Choroid plexus epithelial cell (primary cell): ENCODE results near the gene ZNF12.

Experiments used
- DNase-seq: peaks from one replicate; pipeline ENCODE4 v3.0.0-alpha.2; 2010; ENCODE audit warnings: low read depth
- H3K4me3 ChIP-seq: 2 replicates; pipeline ENCODE4 v1.5.1; 2011; ENCODE audit warnings: low read depth, mild to moderate bottlenecking, control low read depth, low read length, moderate library complexity
- TF ChIP-seq, protein P1 (sequence below): conservative IDR thresholded peaks from 2 replicates; pipeline ENCODE4 v1.5.1; 2011; ENCODE audit warnings: low read depth, mild to moderate bottlenecking, control low read depth, inconsistent platforms, low read length, moderate library complexity

Gene ZNF12

DNA sequence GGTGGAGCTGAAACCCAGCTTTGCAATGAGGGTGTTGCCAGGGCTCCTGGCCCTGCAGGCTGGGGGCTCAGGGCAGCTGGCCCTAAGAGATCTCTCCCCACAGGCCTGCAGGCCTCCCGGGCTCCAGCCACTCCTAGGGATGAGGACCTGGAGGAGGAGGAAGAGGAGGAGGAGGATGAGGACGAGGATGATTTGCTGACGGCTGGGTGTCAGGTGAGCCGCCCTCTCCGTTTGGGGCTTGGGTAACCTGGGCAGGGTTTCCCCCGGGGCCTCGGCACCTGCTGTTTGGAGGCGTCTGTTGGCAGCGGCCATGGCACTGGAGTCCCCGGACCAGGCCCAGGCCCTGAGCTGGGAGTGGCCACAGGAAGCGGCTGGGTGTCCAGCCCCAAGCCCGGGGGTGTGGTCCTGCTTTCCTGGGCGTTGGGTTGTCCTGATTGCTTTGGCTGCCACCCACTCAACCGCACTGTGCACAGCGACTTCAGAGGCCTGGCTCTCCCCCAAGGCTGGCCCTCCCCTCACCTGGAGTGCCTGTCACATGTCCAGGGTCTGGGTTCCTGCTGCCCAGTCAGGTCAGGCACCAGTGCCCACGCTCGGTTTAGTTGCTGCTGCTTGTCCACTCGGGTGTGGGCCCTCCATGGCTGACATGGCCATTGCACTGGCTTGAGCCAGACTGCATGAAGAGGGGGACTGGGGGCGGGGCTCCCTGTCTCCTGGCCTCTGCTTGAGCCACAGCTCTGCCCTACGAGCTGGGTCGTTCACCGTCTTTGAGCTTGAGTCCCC, 63.7 kb downstream of the ZNF12 start:
- no peak overlapping the region for H3K4me3 ChIP-seq
- DNase-seq = no peak
- TF ChIP-seq, protein P1, sequence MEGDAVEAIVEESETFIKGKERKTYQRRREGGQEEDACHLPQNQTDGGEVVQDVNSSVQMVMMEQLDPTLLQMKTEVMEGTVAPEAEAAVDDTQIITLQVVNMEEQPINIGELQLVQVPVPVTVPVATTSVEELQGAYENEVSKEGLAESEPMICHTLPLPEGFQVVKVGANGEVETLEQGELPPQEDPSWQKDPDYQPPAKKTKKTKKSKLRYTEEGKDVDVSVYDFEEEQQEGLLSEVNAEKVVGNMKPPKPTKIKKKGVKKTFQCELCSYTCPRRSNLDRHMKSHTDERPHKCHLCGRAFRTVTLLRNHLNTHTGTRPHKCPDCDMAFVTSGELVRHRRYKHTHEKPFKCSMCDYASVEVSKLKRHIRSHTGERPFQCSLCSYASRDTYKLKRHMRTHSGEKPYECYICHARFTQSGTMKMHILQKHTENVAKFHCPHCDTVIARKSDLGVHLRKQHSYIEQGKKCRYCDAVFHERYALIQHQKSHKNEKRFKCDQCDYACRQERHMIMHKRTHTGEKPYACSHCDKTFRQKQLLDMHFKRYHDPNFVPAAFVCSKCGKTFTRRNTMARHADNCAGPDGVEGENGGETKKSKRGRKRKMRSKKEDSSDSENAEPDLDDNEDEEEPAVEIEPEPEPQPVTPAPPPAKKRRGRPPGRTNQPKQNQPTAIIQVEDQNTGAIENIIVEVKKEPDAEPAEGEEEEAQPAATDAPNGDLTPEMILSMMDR = no peak

- TF ChIP-seq, protein P1 = no peak
- no peak overlapping the region for H3K4me3 ChIP-seq
- no peak for DNase-seq
Observed at GRCh38 chr7:6642239-6642839, 64.4 kb downstream of the ZNF12 start.

- H3K4me3 ChIP-seq = no peak overlapping the region
- TF ChIP-seq, protein P1 = no peak
Observed at GRCh38 chr7:6641305-6642035, 65.3 kb downstream of the ZNF12 start.

DNA sequence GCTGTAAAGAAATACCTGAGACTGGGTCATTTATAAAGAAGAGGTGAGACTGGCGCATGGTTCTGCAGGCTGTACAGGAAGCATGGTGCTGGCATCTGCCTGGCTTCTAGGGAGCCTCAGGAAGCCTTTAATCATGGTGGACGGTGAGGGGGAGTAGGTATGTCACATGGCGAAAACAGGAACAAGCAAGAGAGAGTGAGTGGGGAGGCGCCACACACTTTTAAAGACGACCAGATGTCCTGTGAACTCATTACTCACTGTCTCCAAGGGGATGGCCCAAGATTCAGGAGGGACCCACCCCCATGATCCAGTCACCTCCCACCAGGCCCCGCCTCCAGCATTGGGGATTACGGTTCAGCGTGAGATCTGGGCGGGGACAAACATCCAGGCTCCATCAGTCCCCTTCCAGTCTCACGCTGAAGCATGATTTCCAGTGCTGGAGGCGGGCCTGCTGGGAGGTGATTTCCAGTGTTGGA, 66.5 kb downstream of the ZNF12 start:
- peak; percentile 63 for DNase-seq
- TF ChIP-seq, protein P1 = no peak
- no peak overlapping the region for H3K4me3 ChIP-seq

More at GRCh38 chr7:6641305-6642035, 65.3 kb downstream of the ZNF12 start:
- DNase-seq = no peak

- no peak for DNase-seq
- H3K4me3 ChIP-seq = no peak overlapping the region
- TF ChIP-seq, protein P1 = no peak
Observed at GRCh38 chr7:6639627-6640026, 67.1 kb downstream of the ZNF12 start.

DNA sequence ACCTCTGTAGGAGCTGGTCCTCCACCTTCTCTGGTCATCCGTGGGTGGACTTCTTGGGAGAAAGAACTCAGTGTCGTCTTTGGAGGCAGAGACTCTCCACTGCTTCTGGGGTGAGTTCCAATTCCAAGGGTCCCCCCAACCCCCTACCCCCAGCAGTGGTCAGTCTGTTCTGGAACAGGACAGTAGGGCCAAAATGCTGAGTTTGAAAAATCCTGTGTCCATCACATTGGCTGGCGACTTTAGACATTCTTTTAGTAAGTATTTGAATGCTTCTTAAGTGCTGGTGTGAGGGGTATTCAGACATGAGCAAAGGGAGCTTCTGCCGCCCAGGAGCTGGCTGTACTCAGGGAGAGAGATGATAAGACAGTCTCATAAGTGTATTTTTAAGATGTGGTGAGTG, 67.7 kb downstream of the ZNF12 start:
- DNase-seq = no peak
- TF ChIP-seq, protein P1 = no peak
- no peak overlapping the region for H3K4me3 ChIP-seq
